Esophagus (tissue), 2 donors: ENCODE results near the gene B3GNT4. TPM values are rescaled to one million over a fixed set of nuclear protein-coding genes. Genes with fewer than 3 reads are reported as not detected.
"Not testable (repeated sequence)": the region's sequence is repeated elsewhere in the genome, so short reads cannot be mapped to it uniquely, and the experiment has no call there.

ENCODE experiments used
- H3K27ac ChIP-seq, 2 donors: one replicate each; pipeline ENCODE4 v1.5.1; 2013; ENCODE audit warnings: low read depth in 2 of 2, mild to moderate bottlenecking in 2 of 2, inconsistent platforms in 1 of 2, low read length in 1 of 2, moderate library complexity in 1 of 2
- H3K27me3 ChIP-seq, 2 donors: one replicate each; pipeline ENCODE4 v1.6.1; 2013; ENCODE audit warnings: low read length in 2 of 2, control low read depth in 1 of 2, mild to moderate bottlenecking in 1 of 2; ENCODE audit not compliant: insufficient read depth in 2 of 2, control insufficient read depth in 1 of 2
- H3K36me3 ChIP-seq, 2 donors: one replicate each; pipeline ENCODE4 v1.6.1; 2013; ENCODE audit warnings: low read length in 1 of 2; ENCODE audit not compliant: control insufficient read depth in 2 of 2, insufficient read depth in 2 of 2
- H3K4me1 ChIP-seq, 2 donors: one replicate each; pipeline ENCODE4 v1.6.1; 2013; ENCODE audit warnings: low read length in 1 of 2; ENCODE audit not compliant: control insufficient read depth in 2 of 2, insufficient read depth in 2 of 2
- H3K4me3 ChIP-seq, 2 donors: one replicate each; pipeline ENCODE4 v1.5.1; 2013; ENCODE audit warnings: low read length in 2 of 2, mild to moderate bottlenecking in 2 of 2, low read depth in 1 of 2, moderate library complexity in 1 of 2
- H3K9me3 ChIP-seq, 2 donors: one replicate each; pipeline ENCODE4 v1.6.1; 2013; ENCODE audit warnings: mild to moderate bottlenecking in 2 of 2, low read depth in 1 of 2, low read length in 1 of 2, moderate library complexity in 1 of 2; ENCODE audit not compliant: control insufficient read depth in 2 of 2, insufficient read depth in 1 of 2
- WGBS, 2 donors: extraction: QIAGEN DNeasy Blood & Tissue Kit; methylation state at CpG; one replicate each; pipeline ENCODE4 v1.1.7; 2013; 5-methylcytosine and 5-hydroxymethylcytosine counted together
- polyA plus RNA-seq, 2 donors: library from polyadenylated mRNA; stranded (reverse); fragments of 200-250 nt; gene quantifications; one replicate each; pipeline ENCODE4 v1.2.3, GENCODE V29; 2013
- donor health status: healthy with polysubstance abuse.
- donor health status: Bipolar disorder and iron deficiency.

The B3GNT4 gene
- polyA plus RNA-seq, 2 donors: 0.62 to 1.4 TPM

GRCh38 chr12:122235741-122236140, 32.2 kb downstream of the B3GNT4 start:
- Histone ChIP-seq H3K27ac (no peak overlapping the region), H3K9me3 (no peaks in the 10 kb centered on the region), H3K27me3 (no peaks in the 10 kb centered on the region), H3K4me3 (no peak overlapping the region), H3K4me1 (no peaks in the 10 kb centered on the region), H3K36me3 (peaks cover 9 to 13% of the 10 kb centered on the region in 2 donors)
- 87 to 88% methylated on average over 7 of the region's 7 CpGs for WGBS, 2 donors

GRCh38 chr12:122238861-122239260, 35.4 kb downstream of the B3GNT4 start:
- 89 to 92% methylated on average over 5 of the region's 5 CpGs for WGBS, 2 donors
- Histone ChIP-seq H3K27me3 (no peaks in the 10 kb centered on the region), H3K4me3 (no peak overlapping the region), H3K9me3 (no peaks in the 10 kb centered on the region), H3K36me3 (peaks cover 3 to 9% of the 10 kb centered on the region in 2 donors), H3K4me1 (no peaks in the 10 kb centered on the region), H3K27ac (no peak overlapping the region)

- no peak overlapping the region for H3K4me3 ChIP-seq
- H3K27ac ChIP-seq: no peak overlapping the region
- no peaks in the 10 kb centered on the region for H3K27me3 ChIP-seq
- no peaks in the 10 kb centered on the region for H3K4me1 ChIP-seq
- peaks cover 0 to 9% of the 10 kb centered on the region in 2 donors for H3K36me3 ChIP-seq
- no peaks in the 10 kb centered on the region for H3K9me3 ChIP-seq
- WGBS, 2 donors: 80 to 83% methylated on average over 6 of the region's 6 CpGs
Observed at GRCh38 chr12:122243965-122244364, 40.5 kb downstream of the B3GNT4 start.

GRCh38 chr12:122244565-122245371, 41.3 kb downstream of the B3GNT4 start:
- no peaks in the 10 kb centered on the region for H3K27me3 ChIP-seq
- no peaks in the 10 kb centered on the region for H3K9me3 ChIP-seq
- WGBS, 2 donors: 76 to 78% methylated on average over 11 of the region's 11 CpGs
- no peak overlapping the region for H3K4me3 ChIP-seq
- peaks cover 0 to 9% of the 10 kb centered on the region in 2 donors for H3K36me3 ChIP-seq
- H3K27ac ChIP-seq: peak overlapping the region in 1 of 2 donors; percentile 9
- no peaks in the 10 kb centered on the region for H3K4me1 ChIP-seq

- Histone ChIP-seq H3K27me3 (no peaks in the 10 kb centered on the region), H3K27ac (no peak overlapping the region), H3K4me1 (no peaks in the 10 kb centered on the region), H3K4me3 (no peak overlapping the region), H3K9me3 (no peaks in the 10 kb centered on the region), H3K36me3 (peaks cover 2 to 11% of the 10 kb centered on the region in 2 donors)
- WGBS, 2 donors: 87 to 91% methylated on average over 1 of the region's 1 CpG
Observed at GRCh38 chr12:122245553-122245952, 42.0 kb downstream of the B3GNT4 start.

GRCh38 chr12:122250047-122250446, 46.5 kb downstream of the B3GNT4 start:
- peaks cover 8% of the 10 kb centered on the region in 2 donors for H3K36me3 ChIP-seq
- WGBS, 2 donors: 92 to 93% methylated on average over 6 of the region's 6 CpGs
- no peak overlapping the region for H3K4me3 ChIP-seq
- H3K27ac ChIP-seq: no peak overlapping the region
- no peaks in the 10 kb centered on the region for H3K4me1 ChIP-seq
- H3K27me3 ChIP-seq: no peaks in the 10 kb centered on the region
- no peaks in the 10 kb centered on the region for H3K9me3 ChIP-seq

GRCh38 chr12:122250536-122250935, 47.0 kb downstream of the B3GNT4 start:
- peaks cover 8% of the 10 kb centered on the region in 2 donors for H3K36me3 ChIP-seq

GRCh38 chr12:122258462-122258861, 55.0 kb downstream of the B3GNT4 start:
- not testable (repeated sequence) for H3K4me3 ChIP-seq, H3K27me3 ChIP-seq, H3K27ac ChIP-seq, H3K9me3 ChIP-seq, H3K4me1 ChIP-seq, H3K36me3 ChIP-seq
- WGBS, 2 donors: 94 to 96% methylated on average over 4 of the region's 4 CpGs

More at GRCh38 chr12:122250536-122250935, 47.0 kb downstream of the B3GNT4 start:
- Histone ChIP-seq H3K4me3 (no peak overlapping the region), H3K27me3 (no peaks in the 10 kb centered on the region), H3K9me3 (no peaks in the 10 kb centered on the region), H3K27ac (no peak overlapping the region), H3K4me1 (no peaks in the 10 kb centered on the region)
- 95 to 96% methylated on average over 8 of the region's 8 CpGs for WGBS, 2 donors
